ENCODE results near the gene P2RY4. TPM values are rescaled to one million over a fixed set of nuclear protein-coding genes. Genes with fewer than 3 reads are reported as not detected.

P2RY4 gene
- total and polyA plus RNA-seq, 2 of the 4 experiments (the other 2 are of a cell fraction) = 0.14 TPM; not detected in 1

DNA sequence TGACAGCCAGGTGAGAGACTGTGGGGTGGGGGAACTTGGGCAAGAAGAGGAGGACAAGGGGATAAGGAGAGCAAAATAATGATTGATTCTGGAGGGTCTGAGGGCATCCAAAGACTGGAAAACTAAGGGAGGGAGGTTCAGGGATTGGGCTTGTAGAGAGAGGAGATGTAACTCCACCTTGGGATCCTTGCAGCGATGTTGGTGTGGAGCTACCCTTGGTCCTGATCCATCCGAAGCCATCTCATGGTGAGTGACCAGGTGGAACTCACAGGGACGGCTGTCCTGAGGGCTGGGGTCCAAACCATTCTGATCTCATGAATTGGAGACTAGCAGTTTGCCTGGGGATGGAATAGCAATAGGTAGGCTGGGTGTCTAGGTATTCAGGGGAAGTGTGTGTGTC is 20.6 kb upstream of the P2RY4 start:
- Histone ChIP-seq H3K4ac (ENCODE audit: low read depth, low read length) (no peak overlapping the region), H2AFZ (replicated peaks; ENCODE audit: low read length, poor library complexity) (no peak overlapping the region), H3K9me1 (ENCODE audit: insufficient read depth, low read length) (no peaks in the 10 kb centered on the region), H3K4me1 (ENCODE audit: control insufficient read depth, insufficient read depth, low read length) (no peaks in the 10 kb centered on the region), H2AK9ac (replicated peaks; ENCODE audit: low read depth, low read length, poor library complexity) (no peak overlapping the region), H3K27me3 (ENCODE audit: control insufficient read depth, insufficient read depth, low read length) (no peaks in the 10 kb centered on the region; the same call in 1 of the 2 replicates), H3K14ac (replicated peaks; ENCODE audit: low read depth, low read length) (no peak overlapping the region), H3K18ac (ENCODE audit: low read depth, low read length) (no peak overlapping the region), H3K27ac (ENCODE audit: insufficient read depth, low read length) (no peak overlapping the region), H4K5ac (ENCODE audit: low read depth, low read length) (no peak overlapping the region), H2BK5ac (ENCODE audit: low read depth, low read length, poor library complexity, severe bottlenecking) (no peak overlapping the region), H3K79me1 (ENCODE audit: low read depth in 1 of 2, low read length in 2 of 2) (no peaks in the 10 kb centered on the region), H4K91ac (ENCODE audit: insufficient read depth, low read depth, low read length) (no peak overlapping the region), H3K36me3 (ENCODE audit: control insufficient read depth, insufficient read depth, low read length) (no peaks in the 10 kb centered on the region; the same call in 1 of the 2 replicates), H2BK120ac (ENCODE audit: low read depth, low read length) (no peak overlapping the region), H2BK15ac (ENCODE audit: low read depth, low read length) (no peak overlapping the region), H3K4me3 (ENCODE audit: insufficient read depth, low read depth, low read length) (no peak overlapping the region), H3K56ac (ENCODE audit: extremely low read depth, insufficient read depth, low read length) (no peak overlapping the region), H2BK20ac (ENCODE audit: low read depth, low read length) (no peak overlapping the region), H3K9ac (ENCODE audit: low read depth, low read length) (no peak overlapping the region), H3K23ac (ENCODE audit: low read depth, low read length) (no peak overlapping the region), H2AK5ac (ENCODE audit: low read depth, low read length) (no peak overlapping the region), H3K9me3 (ENCODE audit: control insufficient read depth, insufficient read depth, low read length) (no peaks in the 10 kb centered on the region; the same call in 1 of the 2 replicates), H3K4me2 (ENCODE audit: low read depth, low read length) (no peak overlapping the region), H4K20me1 (ENCODE audit: insufficient read depth, low read length) (no peaks in the 10 kb centered on the region), H4K8ac (ENCODE audit: low read depth in 2 of 2, low read length in 2 of 2) (no peak overlapping the region)
- dilution Hi-C loops (cut with HindIII; ENCODE audit: low sequenced_read_pairs, unreplicated experiment) (no loop called here), in situ Hi-C loops (cut with MboI; ENCODE audit: low sequenced_read_pairs) (no loop called here), intact Hi-C loops (cut with micrococcal nuclease) (no loop called here)
- ChIA-PET CTCF (no interaction called here), POLR2A (ENCODE audit: unreplicated experiment) (no interaction called here)
- DNase-seq (no peak), ATAC-seq (ENCODE audit: low read depth) (no peak)
- WGBS, 2 experiments (ENCODE audit: extremely low coverage in 2 of 2, insufficient read length in 1 of 2) = 61% methylated on average over 3 of the region's 3 CpGs; no CpG with 5 or more reads in 1 of the 2 experiments
- TF ChIP-seq MXI1 (IDR thresholded peaks at IDR 0.05; ENCODE audit: borderline replicate concordance, low read depth, low read length) = no peak
- TF ChIP-seq ELK1 (IDR thresholded peaks at IDR 0.05; ENCODE audit: borderline replicate concordance, low read depth, low read length) = no peak
- TF ChIP-seq RAD21 (IDR thresholded peaks at IDR 0.05; ENCODE audit: low read length) = no peak
- TF ChIP-seq RFX5 (IDR thresholded peaks at IDR 0.05; ENCODE audit: low read depth, low read length) = no peak
- TF ChIP-seq, protein P1, sequence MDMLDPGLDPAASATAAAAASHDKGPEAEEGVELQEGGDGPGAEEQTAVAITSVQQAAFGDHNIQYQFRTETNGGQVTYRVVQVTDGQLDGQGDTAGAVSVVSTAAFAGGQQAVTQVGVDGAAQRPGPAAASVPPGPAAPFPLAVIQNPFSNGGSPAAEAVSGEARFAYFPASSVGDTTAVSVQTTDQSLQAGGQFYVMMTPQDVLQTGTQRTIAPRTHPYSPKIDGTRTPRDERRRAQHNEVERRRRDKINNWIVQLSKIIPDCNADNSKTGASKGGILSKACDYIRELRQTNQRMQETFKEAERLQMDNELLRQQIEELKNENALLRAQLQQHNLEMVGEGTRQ (IDR thresholded peaks at IDR 0.05; ENCODE audit: low read depth, low read length) = no peak
- TF ChIP-seq POLR2A (IDR thresholded peaks at IDR 0.05; ENCODE audit: low read depth, low read length) = no peak
- no peak for TF ChIP-seq RCOR1 (IDR thresholded peaks at IDR 0.05; ENCODE audit: insufficient replicate concordance, low read length)
- no peak for TF ChIP-seq MAFK (IDR thresholded peaks at IDR 0.05; ENCODE audit: low read depth, low read length)
- no peak for TF ChIP-seq BHLHE40 (IDR thresholded peaks at IDR 0.05; ENCODE audit: low read depth, low read length)
- TF ChIP-seq CHD1 (IDR thresholded peaks at IDR 0.05; ENCODE audit: low read depth, low read length) = no peak
- TF ChIP-seq NFE2L2 (IDR thresholded peaks at IDR 0.05; ENCODE audit: low read depth, low read length) = no peak
- BruUV-seq (replicated peaks) = no TSS peak

Measured in IMR-90 (cell line).